H9 (cell line): ENCODE measurements around the gene USP49. TPM values are rescaled to one million over a fixed set of nuclear protein-coding genes. Genes with fewer than 3 reads are reported as not detected.

Experiments used
- DNase-seq: peaks from one replicate; pipeline ENCODE4 v3.0.0-alpha.2; 2017
- H2AFZ ChIP-seq: one replicate; pipeline ENCODE4 v1.6.1; 2013; ENCODE audit warnings: mild to moderate bottlenecking, low read length, control low read depth, moderate library complexity
- H2AK5ac ChIP-seq: 2 replicates; pipeline ENCODE4 v1.6.1; 2013; ENCODE audit warnings: low read length, control low read depth, mixed read lengths; ENCODE audit not compliant: insufficient read length
- H2BK120ac ChIP-seq: one replicate; pipeline ENCODE4 v1.6.1; 2013; ENCODE audit warnings: low read depth, mild to moderate bottlenecking, low read length, control low read depth, inconsistent platforms; ENCODE audit not compliant: poor library complexity, severe bottlenecking
- H2BK12ac ChIP-seq: 2 replicates; pipeline ENCODE4 v1.6.1; 2013; ENCODE audit warnings: low read length, control low read depth, mixed read lengths, low read depth; ENCODE audit not compliant: insufficient read length
- H2BK15ac ChIP-seq: 2 replicates; pipeline ENCODE4 v1.6.1; 2013; ENCODE audit warnings: low read depth, low read length, control low read depth
- H2BK20ac ChIP-seq: one replicate; pipeline ENCODE4 v1.6.1; 2013; ENCODE audit warnings: low read depth, mild to moderate bottlenecking, low read length, control low read depth, inconsistent platforms; ENCODE audit not compliant: poor library complexity, severe bottlenecking
- H2BK5ac ChIP-seq: 2 replicates; pipeline ENCODE4 v1.6.1; 2013; ENCODE audit warnings: low read length, control low read depth, mixed read lengths; ENCODE audit not compliant: insufficient read length
- H3K14ac ChIP-seq: 2 replicates; pipeline ENCODE4 v1.6.1; 2013; ENCODE audit warnings: low read length, control low read depth; ENCODE audit not compliant: insufficient read depth
- H3K18ac ChIP-seq: 2 replicates; pipeline ENCODE4 v1.6.1; 2013; ENCODE audit warnings: low read depth, mild to moderate bottlenecking, mixed read lengths, low read length, control low read depth; ENCODE audit not compliant: insufficient read length
- H3K23ac ChIP-seq: 2 replicates; pipeline ENCODE4 v1.6.1; 2013; ENCODE audit warnings: low read length, control low read depth, mixed read lengths, low read depth; ENCODE audit not compliant: insufficient read length
- H3K23me2 ChIP-seq: 2 replicates; pipeline ENCODE4 v1.6.1; 2013; ENCODE audit warnings: low read depth, mild to moderate bottlenecking, mixed read lengths, low read length, control low read depth; ENCODE audit not compliant: insufficient read length, poor library complexity, severe bottlenecking
- H3K27ac ChIP-seq: 2 replicates; pipeline ENCODE4 v1.5.1; 2013; ENCODE audit warnings: low read length, control low read depth, mixed read lengths, low read depth; ENCODE audit not compliant: insufficient read length
- H3K27me3 ChIP-seq: 2 replicates; pipeline ENCODE4 v1.6.1; 2013; ENCODE audit warnings: low read length, control low read depth, inconsistent platforms; ENCODE audit not compliant: insufficient read depth
- H3K4ac ChIP-seq: 2 replicates; pipeline ENCODE4 v1.6.1; 2013; ENCODE audit warnings: low read depth, mild to moderate bottlenecking, control low read depth, inconsistent platforms, low read length, moderate library complexity
- H3K4me1 ChIP-seq: 2 replicates; pipeline ENCODE4 v1.6.1; 2013; ENCODE audit warnings: low read length, control low read depth, inconsistent platforms; ENCODE audit not compliant: insufficient read depth
- H3K4me2 ChIP-seq: 2 replicates; pipeline ENCODE4 v1.6.1; 2013; ENCODE audit warnings: low read length, control low read depth, mixed read lengths; ENCODE audit not compliant: insufficient read length, insufficient read depth
- H3K56ac ChIP-seq: 2 replicates; pipeline ENCODE4 v1.6.1; 2013; ENCODE audit warnings: low read depth, mild to moderate bottlenecking, mixed read lengths, low read length, control low read depth; ENCODE audit not compliant: insufficient read length
- H3K79me1 ChIP-seq: 2 replicates; pipeline ENCODE4 v1.6.1; 2013; ENCODE audit warnings: low read depth, mild to moderate bottlenecking, moderate library complexity, low read length, control low read depth, inconsistent platforms; ENCODE audit not compliant: insufficient read depth, poor library complexity, severe bottlenecking
- H3K79me2 ChIP-seq: 2 replicates; pipeline ENCODE4 v1.6.1; 2013; ENCODE audit warnings: low read length, control low read depth, inconsistent platforms; ENCODE audit not compliant: insufficient read depth
- H3K9ac ChIP-seq: 2 replicates; pipeline ENCODE4 v1.6.1; 2013; ENCODE audit warnings: low read length, control low read depth, mixed read lengths; ENCODE audit not compliant: insufficient read length; ENCODE audit errors: extremely low read depth
- H3K9me3 ChIP-seq: one replicate; pipeline ENCODE4 v1.6.1; 2013; ENCODE audit warnings: low read depth, low read length, inconsistent platforms; ENCODE audit not compliant: control insufficient read depth
- H3T11ph ChIP-seq: one replicate; pipeline ENCODE4 v1.6.1; 2013; ENCODE audit warnings: mild to moderate bottlenecking, low read length, control low read depth, inconsistent platforms
- H4K20me1 ChIP-seq: one replicate; pipeline ENCODE4 v1.6.1; 2013; ENCODE audit not compliant: control insufficient read depth, insufficient read length, insufficient read depth
- H4K5ac ChIP-seq: 2 replicates; pipeline ENCODE4 v1.6.1; 2013; ENCODE audit warnings: low read depth, mild to moderate bottlenecking, mixed read lengths, low read length, control low read depth; ENCODE audit not compliant: insufficient read length
- H4K8ac ChIP-seq: replicated peaks from 2 replicates; pipeline ENCODE4 v1.6.1; 2013; ENCODE audit warnings: low read length, control low read depth, mixed read lengths, low read depth; ENCODE audit not compliant: insufficient read length
- H4K91ac ChIP-seq: 2 replicates; pipeline ENCODE4 v1.6.1; 2013; ENCODE audit warnings: low read depth, mild to moderate bottlenecking, moderate library complexity, mixed read lengths, low read length, control low read depth; ENCODE audit not compliant: insufficient read length
- H3K27ac Mint-ChIP-seq, 3 experiments: 2 replicates in 2 of 3; 3 replicates in 1 of 3; pipeline ENCODE4 v1.8.0; 2020 to 2021; ENCODE audit warnings: mixed read lengths in 3 of 3, mild to moderate bottlenecking in 1 of 3, moderate library complexity in 1 of 3
- H3K27me3 Mint-ChIP-seq: 2 replicates; pipeline ENCODE4 v1.8.0; 2021; ENCODE audit warnings: low read depth, mild to moderate bottlenecking, moderate library complexity, mixed read lengths
- H3K36me3 Mint-ChIP-seq, 3 experiments: 2 replicates in 2 of 3; 3 replicates in 1 of 3; pipeline ENCODE4 v1.8.0; 2020 to 2021; ENCODE audit warnings: low read depth in 3 of 3, mixed read lengths in 3 of 3; ENCODE audit not compliant: insufficient read depth in 1 of 3
- H3K4me1 Mint-ChIP-seq, 2 experiments: 2 replicates each; pipeline ENCODE4 v1.8.0; 2020; ENCODE audit warnings: mixed read lengths in 2 of 2
- H3K4me3 Mint-ChIP-seq, 2 experiments: 2 replicates in 1 of 2; 3 replicates in 1 of 2; pipeline ENCODE4 v1.8.0; 2020 to 2021; ENCODE audit warnings: mild to moderate bottlenecking in 2 of 2, mixed read lengths in 2 of 2, moderate library complexity in 1 of 2
- H3K9me3 Mint-ChIP-seq, 2 experiments: 2 replicates in 1 of 2; 3 replicates in 1 of 2; pipeline ENCODE4 v1.8.0; 2020; ENCODE audit warnings: mild to moderate bottlenecking in 2 of 2, mixed read lengths in 2 of 2, moderate library complexity in 1 of 2
- WGBS: extraction: QIAGEN DNeasy Blood & Tissue Kit; methylation state at CpG from one replicate; pipeline ENCODE4 v1.1.7; 2013; ENCODE audit warnings: missing lambda C conversion rate, low lambda C conversion rate, mixed read lengths; ENCODE audit not compliant: insufficient read length; ENCODE audit errors: extremely low coverage; 5-methylcytosine and 5-hydroxymethylcytosine counted together
- total RNA-seq: library from RNA; stranded (reverse); gene quantifications from 2 replicates; pipeline ENCODE4 v1.2.1, GENCODE V29; 2021
- TF ChIP-seq, protein P1 (sequence below): fragments of 200-600 bp; sonication (generic); conservative IDR thresholded peaks from 3 replicates; pipeline ENCODE4 v1.8.0; 2021; ENCODE audit warnings: antibody characterized with exemption, mild to moderate bottlenecking

The USP49 gene
- total RNA-seq, 1 experiment from 2014 or later = 19.0 TPM

DNA sequence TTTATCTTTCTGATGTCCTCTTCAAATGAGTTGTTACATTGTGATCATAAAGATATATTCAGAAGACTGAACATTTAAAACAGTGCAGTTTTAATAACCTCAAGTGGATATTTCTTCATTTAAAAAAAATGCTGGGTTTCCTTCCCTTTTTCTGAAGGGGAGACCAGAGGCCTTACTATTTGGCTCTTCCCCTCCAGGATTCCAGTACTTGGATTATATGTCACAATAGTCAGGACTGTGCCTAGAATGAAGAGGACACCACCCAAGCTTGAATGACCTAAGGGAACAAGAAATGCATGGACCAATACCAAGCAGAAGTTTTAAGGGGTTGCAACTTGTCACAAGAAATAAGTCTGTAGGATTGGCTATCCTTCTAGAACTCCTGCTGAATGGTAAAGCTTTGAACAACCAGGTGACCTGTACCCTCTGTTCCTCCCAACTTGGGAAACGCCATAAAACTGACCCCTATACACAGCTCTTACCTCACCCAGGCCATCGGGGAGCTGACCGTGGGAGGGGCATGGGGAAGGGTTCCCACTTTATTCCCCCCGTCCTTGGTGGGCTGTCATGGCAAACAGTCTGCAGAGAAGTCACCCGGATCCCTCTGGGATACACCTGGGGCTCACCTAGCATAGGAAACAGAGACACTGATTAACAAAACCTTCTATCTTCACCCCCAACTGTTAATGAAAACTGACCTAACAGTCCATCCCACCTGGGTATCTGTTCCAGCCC is 117.5 kb downstream of the USP49 start:
- H3K56ac ChIP-seq = no peak overlapping the region
- peaks cover 6 to 18% (median 16%) of the 10 kb centered on the region in 3 experiments; a peak in 6 of 7 replicates for H3K36me3 Mint-ChIP-seq
- H3K9ac ChIP-seq = no peak overlapping the region
- H3K27ac ChIP-seq = no peak overlapping the region
- H3T11ph ChIP-seq = no peak overlapping the region
- no peak overlapping the region for H3K14ac ChIP-seq
- no peak overlapping the region for H2BK15ac ChIP-seq
- no peak overlapping the region for H2BK120ac ChIP-seq
- H3K9me3 ChIP-seq = no peaks in the 10 kb centered on the region
- no peaks in the 10 kb centered on the region for H3K79me1 ChIP-seq
- H3K27me3 ChIP-seq = peaks cover 4% of the 10 kb centered on the region; the same call in 1 of the 2 replicates
- H2BK5ac ChIP-seq = no peak overlapping the region
- no peak overlapping the region for H3K4me2 ChIP-seq
- H3K27me3 Mint-ChIP-seq = peaks cover 24% of the 10 kb centered on the region
- H3K23ac ChIP-seq = no peak overlapping the region
- H3K9me3 Mint-ChIP-seq = no peaks in the 10 kb centered on the region
- H3K27ac Mint-ChIP-seq = no peak overlapping the region
- no peak overlapping the region for H2AK5ac ChIP-seq
- H3K4ac ChIP-seq = no peak overlapping the region
- H3K4me1 Mint-ChIP-seq = peaks cover 13 to 15% of the 10 kb centered on the region in 2 experiments
- WGBS = no CpG with 5 or more reads among the region's 5 CpGs
- H4K91ac ChIP-seq = no peak overlapping the region
- no peaks in the 10 kb centered on the region for H3K4me1 ChIP-seq
- H4K20me1 ChIP-seq = no peaks in the 10 kb centered on the region
- no peak overlapping the region for H2AFZ ChIP-seq
- peak overlapping the region; percentile 24 to 80; a peak in 2 of 5 replicates for H3K4me3 Mint-ChIP-seq
- TF ChIP-seq, protein P1, sequence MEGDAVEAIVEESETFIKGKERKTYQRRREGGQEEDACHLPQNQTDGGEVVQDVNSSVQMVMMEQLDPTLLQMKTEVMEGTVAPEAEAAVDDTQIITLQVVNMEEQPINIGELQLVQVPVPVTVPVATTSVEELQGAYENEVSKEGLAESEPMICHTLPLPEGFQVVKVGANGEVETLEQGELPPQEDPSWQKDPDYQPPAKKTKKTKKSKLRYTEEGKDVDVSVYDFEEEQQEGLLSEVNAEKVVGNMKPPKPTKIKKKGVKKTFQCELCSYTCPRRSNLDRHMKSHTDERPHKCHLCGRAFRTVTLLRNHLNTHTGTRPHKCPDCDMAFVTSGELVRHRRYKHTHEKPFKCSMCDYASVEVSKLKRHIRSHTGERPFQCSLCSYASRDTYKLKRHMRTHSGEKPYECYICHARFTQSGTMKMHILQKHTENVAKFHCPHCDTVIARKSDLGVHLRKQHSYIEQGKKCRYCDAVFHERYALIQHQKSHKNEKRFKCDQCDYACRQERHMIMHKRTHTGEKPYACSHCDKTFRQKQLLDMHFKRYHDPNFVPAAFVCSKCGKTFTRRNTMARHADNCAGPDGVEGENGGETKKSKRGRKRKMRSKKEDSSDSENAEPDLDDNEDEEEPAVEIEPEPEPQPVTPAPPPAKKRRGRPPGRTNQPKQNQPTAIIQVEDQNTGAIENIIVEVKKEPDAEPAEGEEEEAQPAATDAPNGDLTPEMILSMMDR = no peak
- no peak overlapping the region for H2BK20ac ChIP-seq
- H4K5ac ChIP-seq = no peak overlapping the region
- H4K8ac ChIP-seq = no peak overlapping the region
- H2BK12ac ChIP-seq = no peak overlapping the region
- H3K23me2 ChIP-seq = peaks cover 11% of the 10 kb centered on the region
- no peak for DNase-seq
- H3K18ac ChIP-seq = no peak overlapping the region
- H3K79me2 ChIP-seq = no peaks in the 10 kb centered on the region
